ENCODE results near the gene SLC19A3.
"Not testable (repeated sequence)": the region's sequence is repeated elsewhere in the genome, so short reads cannot be mapped to it uniquely, and the experiment has no call there.

Gene SLC19A3

GRCh38 chr2:227703280-227703732, 14.5 kb downstream of the SLC19A3 start:
- DNase-seq (ENCODE audit: low spot score): no peak

GRCh38 chr2:227701556-227701955, 16.3 kb downstream of the SLC19A3 start:
- DNase-seq (ENCODE audit: low spot score): no peak

GRCh38 chr2:227696990-227697679, 20.7 kb downstream of the SLC19A3 start:
- DNase-seq (ENCODE audit: low spot score): no peak

GRCh38 chr2:227687189-227687588, 30.6 kb downstream of the SLC19A3 start:
- no peak for DNase-seq (ENCODE audit: low spot score)

GRCh38 chr2:227684258-227684657, 33.6 kb downstream of the SLC19A3 start:
- no peak for DNase-seq (ENCODE audit: low spot score)

- DNase-seq (ENCODE audit: low spot score): no peak
These were observed 39.9 kb downstream of the SLC19A3 start for GRCh38 chr2:227677928-227678327.

GRCh38 chr2:227674485-227674884, 43.3 kb downstream of the SLC19A3 start:
- DNase-seq (ENCODE audit: low spot score): no peak

GRCh38 chr2:227673620-227674019, 44.2 kb downstream of the SLC19A3 start:
- DNase-seq (ENCODE audit: low spot score): not testable (repeated sequence)

GRCh38 chr2:227671170-227671905, 46.5 kb downstream of the SLC19A3 start:
- no peak for DNase-seq (ENCODE audit: low spot score)

GRCh38 chr2:227666631-227667170, 51.1 kb downstream of the SLC19A3 start, which contains the start of gene SCYGR5:
SCYGR5 (plus strand) TSS chr2:227666804; CDS start chr2:227666804, 0 bp downstream.
- not testable (repeated sequence) for DNase-seq (ENCODE audit: low spot score)

- DNase-seq (ENCODE audit: low spot score): no peak
These were observed 52.5 kb downstream of the SLC19A3 start for GRCh38 chr2:227665189-227665940.

- no peak for DNase-seq (ENCODE audit: low spot score)
These were observed 56.0 kb downstream of the SLC19A3 start for GRCh38 chr2:227661827-227662226.

GRCh38 chr2:227661025-227661649, 56.7 kb downstream of the SLC19A3 start:
- DNase-seq (ENCODE audit: low spot score): no peak

GRCh38 chr2:227657199-227657845, 60.5 kb downstream of the SLC19A3 start:
- DNase-seq (ENCODE audit: low spot score): no peak

- DNase-seq (ENCODE audit: low spot score): no peak
These were observed 62.4 kb downstream of the SLC19A3 start for GRCh38 chr2:227655454-227655853.

GRCh38 chr2:227654426-227654825, 63.4 kb downstream of the SLC19A3 start:
- no peak for DNase-seq (ENCODE audit: low spot score)

- no peak for DNase-seq (ENCODE audit: low spot score)
These were observed 64.4 kb downstream of the SLC19A3 start for GRCh38 chr2:227653419-227653818.

- no peak for DNase-seq (ENCODE audit: low spot score)
These were observed 73.8 kb downstream of the SLC19A3 start for GRCh38 chr2:227643990-227644551.

- no peak for DNase-seq (ENCODE audit: low spot score)
These were observed 75.2 kb downstream of the SLC19A3 start for GRCh38 chr2:227642656-227643055.

GRCh38 chr2:227634201-227634600, 83.6 kb downstream of the SLC19A3 start:
- DNase-seq (ENCODE audit: low spot score): no peak
